ENCODE results near the gene IGLL5. TPM values are rescaled to one million over a fixed set of nuclear protein-coding genes. Genes with fewer than 3 reads are reported as not detected.

Gene IGLL5
- total RNA-seq, 2 donors from 2014 or later: 0.59 to 1.4 TPM

DNA sequence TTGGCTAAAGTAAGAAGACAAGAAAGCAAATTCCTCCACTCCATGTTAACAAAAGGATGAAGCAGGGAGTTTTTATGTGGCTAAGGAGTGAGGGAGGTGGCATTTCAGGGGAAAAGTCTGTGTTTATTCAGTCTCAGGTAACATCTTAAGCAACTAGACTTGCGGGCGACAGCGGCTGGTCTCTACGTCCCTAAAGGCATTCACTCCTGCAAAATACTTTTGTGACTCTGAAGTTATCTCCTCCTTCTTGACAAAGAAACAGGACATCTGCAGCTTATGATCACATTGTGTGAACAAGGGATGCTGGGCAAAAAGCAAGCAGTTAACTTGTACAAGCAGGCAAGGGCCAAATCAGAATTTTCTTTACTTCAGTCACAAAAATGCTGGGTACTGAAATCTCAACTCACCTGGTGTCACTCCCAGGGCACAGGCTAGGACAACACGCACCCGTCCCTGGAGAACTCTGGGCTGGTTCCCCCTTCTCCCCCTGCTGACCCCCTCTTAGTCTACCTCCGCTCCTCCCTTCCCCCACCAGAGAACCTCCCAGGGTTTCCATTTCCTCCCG, 38.3 kb downstream of the IGLL5 start:
- no peak overlapping the region for H3K4me3 ChIP-seq
- no peaks in the 10 kb centered on the region for H3K36me3 ChIP-seq
- no peak overlapping the region for H3K27ac ChIP-seq
- TF ChIP-seq, protein P1, sequence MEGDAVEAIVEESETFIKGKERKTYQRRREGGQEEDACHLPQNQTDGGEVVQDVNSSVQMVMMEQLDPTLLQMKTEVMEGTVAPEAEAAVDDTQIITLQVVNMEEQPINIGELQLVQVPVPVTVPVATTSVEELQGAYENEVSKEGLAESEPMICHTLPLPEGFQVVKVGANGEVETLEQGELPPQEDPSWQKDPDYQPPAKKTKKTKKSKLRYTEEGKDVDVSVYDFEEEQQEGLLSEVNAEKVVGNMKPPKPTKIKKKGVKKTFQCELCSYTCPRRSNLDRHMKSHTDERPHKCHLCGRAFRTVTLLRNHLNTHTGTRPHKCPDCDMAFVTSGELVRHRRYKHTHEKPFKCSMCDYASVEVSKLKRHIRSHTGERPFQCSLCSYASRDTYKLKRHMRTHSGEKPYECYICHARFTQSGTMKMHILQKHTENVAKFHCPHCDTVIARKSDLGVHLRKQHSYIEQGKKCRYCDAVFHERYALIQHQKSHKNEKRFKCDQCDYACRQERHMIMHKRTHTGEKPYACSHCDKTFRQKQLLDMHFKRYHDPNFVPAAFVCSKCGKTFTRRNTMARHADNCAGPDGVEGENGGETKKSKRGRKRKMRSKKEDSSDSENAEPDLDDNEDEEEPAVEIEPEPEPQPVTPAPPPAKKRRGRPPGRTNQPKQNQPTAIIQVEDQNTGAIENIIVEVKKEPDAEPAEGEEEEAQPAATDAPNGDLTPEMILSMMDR (IDR thresholded peaks at IDR 0.05): no peak
- no peaks in the 10 kb centered on the region for H3K9me3 ChIP-seq
- no peak for DNase-seq (ENCODE audit: low spot score)
- no peaks in the 10 kb centered on the region for H3K27me3 ChIP-seq
- H3K4me1 ChIP-seq: peaks cover 0 to 5% of the 10 kb centered on the region in 2 donors

DNA sequence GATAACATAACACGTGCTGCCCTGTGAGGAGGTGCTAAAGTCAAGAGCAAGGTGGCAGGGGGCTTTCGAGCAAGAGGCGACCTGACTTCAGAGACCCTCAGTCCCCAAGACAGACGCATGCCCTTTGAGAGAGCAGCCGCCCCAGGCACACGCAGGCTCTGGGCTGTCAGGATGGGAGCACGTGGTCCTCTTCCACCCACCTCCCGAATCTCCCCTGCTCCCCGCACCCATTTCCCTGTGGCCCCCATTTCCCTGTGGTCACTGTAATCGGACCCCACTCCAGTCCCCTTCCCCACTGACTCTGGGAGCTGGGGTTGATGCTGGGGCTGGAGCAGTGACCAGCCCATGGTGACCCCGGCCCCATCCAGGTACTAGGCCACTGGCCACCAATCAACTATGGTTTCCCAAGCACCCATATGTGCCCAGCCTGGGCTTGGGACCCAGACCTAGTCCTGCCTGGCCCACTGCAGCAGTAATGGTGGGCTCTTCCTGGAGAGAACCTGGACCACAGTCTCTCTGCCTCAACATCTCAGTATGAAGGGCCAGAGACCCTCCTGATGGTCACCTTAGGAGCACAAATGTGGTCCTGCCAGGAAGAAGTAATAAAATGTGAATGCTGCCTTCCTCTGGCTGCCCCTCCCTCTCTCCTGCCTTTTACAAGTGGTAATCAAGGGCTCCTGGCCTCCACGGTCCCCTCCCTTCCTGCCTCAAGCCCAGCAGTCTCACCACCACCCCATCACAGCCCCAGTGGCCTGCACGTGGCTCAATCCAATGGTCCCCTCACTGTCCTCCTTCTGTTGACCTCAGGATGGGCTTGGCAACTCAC, 39.0 kb downstream of the IGLL5 start:
- Histone ChIP-seq H3K4me3 (no peak overlapping the region), H3K36me3 (no peaks in the 10 kb centered on the region), H3K4me1 (peaks cover 0 to 5% of the 10 kb centered on the region in 2 donors), H3K9me3 (no peaks in the 10 kb centered on the region), H3K27me3 (no peaks in the 10 kb centered on the region), H3K27ac (no peak overlapping the region)
- DNase-seq (ENCODE audit: low spot score): no peak
- TF ChIP-seq, protein P1 (IDR thresholded peaks at IDR 0.05): no peak

DNA sequence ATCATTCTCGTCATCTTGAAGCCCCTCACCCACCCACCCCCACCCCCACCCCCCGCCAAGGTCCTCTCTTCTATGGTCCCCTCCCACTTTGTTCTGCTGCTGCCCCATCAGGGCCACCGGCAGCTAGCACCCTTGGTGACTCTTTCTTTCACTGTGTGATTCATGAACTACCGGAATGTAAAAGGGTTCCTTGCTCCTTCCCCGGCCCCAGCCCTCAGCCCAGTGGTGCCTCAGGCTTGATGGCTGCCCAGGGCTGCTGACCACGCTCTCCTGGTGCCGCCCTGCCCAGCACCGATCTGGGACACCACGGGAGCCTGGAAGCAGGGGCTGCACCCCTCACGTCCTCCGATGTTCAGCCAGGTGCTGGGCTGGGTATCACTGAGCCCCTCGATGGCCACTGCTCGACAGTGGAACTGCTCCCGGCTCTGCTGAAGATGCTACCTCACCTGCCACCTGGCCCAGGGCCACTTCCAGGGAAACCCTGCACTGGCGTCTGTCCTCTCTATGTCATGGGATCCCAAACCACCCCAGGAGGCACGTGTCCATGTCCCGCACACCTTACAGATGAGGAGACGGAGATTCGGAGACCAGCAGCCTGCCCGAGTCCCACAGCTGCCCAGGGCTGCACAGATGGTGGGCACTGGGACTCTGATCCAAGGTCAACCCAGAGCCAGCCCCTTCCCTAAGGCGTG, 39.7 kb downstream of the IGLL5 start:
- no peaks in the 10 kb centered on the region for H3K9me3 ChIP-seq
- H3K27me3 ChIP-seq: no peaks in the 10 kb centered on the region
- H3K4me1 ChIP-seq: peaks cover 0 to 5% of the 10 kb centered on the region in 2 donors
- no peak overlapping the region for H3K27ac ChIP-seq
- H3K36me3 ChIP-seq: no peaks in the 10 kb centered on the region
- no peak overlapping the region for H3K4me3 ChIP-seq
- TF ChIP-seq, protein P1 (IDR thresholded peaks at IDR 0.05): no peak
- DNase-seq (ENCODE audit: low spot score): no peak

DNA sequence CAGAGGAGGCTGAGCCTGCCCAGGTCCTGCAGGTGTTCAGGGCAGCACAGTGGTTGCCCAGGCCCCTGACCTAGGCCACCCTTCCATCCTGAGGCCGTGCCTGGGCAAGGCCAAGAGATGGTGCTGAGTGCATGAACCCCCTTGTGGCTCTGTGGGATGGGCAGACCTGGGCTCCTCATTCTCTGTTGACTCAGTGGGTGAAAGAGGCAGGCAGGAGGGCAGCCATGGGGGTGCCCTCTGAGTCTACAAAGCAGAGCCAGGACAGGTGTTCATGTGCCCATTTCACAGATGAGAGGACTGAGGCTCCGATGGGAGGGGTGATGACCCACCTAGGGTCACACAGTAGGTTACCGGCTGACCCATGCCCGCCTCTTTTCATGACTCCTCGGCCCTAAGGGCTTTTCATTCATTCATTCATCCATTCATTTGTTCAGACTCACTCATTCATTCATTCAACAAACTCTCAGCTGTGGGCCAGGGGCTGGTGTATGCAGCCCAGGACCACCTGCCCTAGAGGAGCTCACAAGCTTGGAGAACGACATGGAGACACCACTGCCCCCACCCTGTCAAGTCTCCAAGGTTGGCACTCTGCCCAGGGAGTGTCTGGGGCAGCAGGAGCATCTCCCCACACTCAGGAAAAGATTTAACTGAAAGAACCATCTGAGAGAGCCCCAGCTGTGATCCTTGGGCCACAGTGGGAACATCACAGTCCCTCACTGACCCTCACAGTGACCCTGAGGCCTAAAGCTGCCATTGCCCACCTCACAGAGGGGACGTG, 40.5 kb downstream of the IGLL5 start:
- no peak for DNase-seq (ENCODE audit: low spot score)
- TF ChIP-seq, protein P1 (IDR thresholded peaks at IDR 0.05): no peak

DNA sequence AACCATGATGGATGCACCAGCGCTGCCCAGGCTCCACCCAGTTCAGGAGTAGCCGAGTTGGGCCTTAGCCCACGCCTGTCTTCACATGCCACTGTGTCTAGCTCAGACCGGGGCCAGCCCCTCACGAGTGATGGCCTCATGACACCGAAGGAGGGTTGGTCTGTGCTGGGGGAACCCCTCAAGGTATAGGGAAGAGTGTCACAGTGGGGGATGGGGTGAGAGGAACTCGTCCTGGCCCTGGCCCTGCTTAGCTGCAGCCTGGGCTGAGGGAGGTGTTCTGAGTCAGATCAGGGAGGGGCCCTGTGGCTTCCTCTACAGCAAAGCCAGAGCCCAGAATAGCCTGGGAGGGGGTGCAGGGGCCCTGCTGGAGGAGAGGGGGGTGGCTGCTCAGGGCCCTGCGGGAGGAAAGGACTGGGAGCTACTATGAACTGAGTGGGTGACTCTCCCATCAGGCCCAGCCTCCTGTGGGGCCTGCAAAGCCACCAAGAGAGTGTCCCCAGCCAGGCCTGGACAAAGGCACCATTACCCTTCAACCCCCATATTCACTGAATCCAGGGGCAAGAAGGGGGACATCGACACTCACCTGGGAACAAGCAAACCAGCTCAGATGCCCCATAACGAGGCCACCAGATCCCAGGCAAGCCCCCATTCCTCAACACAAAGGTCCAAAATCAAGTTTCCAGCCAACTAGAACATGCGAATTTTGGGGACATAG, 41.2 kb downstream of the IGLL5 start:
- H3K27me3 ChIP-seq: no peaks in the 10 kb centered on the region
- no peak overlapping the region for H3K27ac ChIP-seq
- H3K4me3 ChIP-seq: no peak overlapping the region
- no peaks in the 10 kb centered on the region for H3K9me3 ChIP-seq
- DNase-seq (ENCODE audit: low spot score): no peak
- peaks cover 0 to 5% of the 10 kb centered on the region in 2 donors for H3K4me1 ChIP-seq
- TF ChIP-seq, protein P1 (IDR thresholded peaks at IDR 0.05): no peak
- no peaks in the 10 kb centered on the region for H3K36me3 ChIP-seq

More for the DNA sequence above, 40.5 kb downstream of the IGLL5 start:
- H3K27me3 ChIP-seq: no peaks in the 10 kb centered on the region
- H3K36me3 ChIP-seq: no peaks in the 10 kb centered on the region
- peaks cover 0 to 5% of the 10 kb centered on the region in 2 donors for H3K4me1 ChIP-seq
- no peak overlapping the region for H3K27ac ChIP-seq
- H3K9me3 ChIP-seq: no peaks in the 10 kb centered on the region
- H3K4me3 ChIP-seq: no peak overlapping the region

Data from right atrium auricular region (tissue), 2 donors.